ENCODE data around the gene CD81. TPM values are rescaled to one million over a fixed set of nuclear protein-coding genes. Genes with fewer than 3 reads are reported as not detected.

CD81 gene
- total RNA-seq, 1 donor from 2014 or later = 441 TPM

GRCh38 chr11:2419638-2420501 is 42.8 kb downstream of the CD81 start:
- no peak for DNase-seq (ENCODE audit: low spot score)
- H3K9me3 Mint-ChIP-seq (ENCODE audit: low read depth) = no peaks in the 10 kb centered on the region
- no peak overlapping the region for H3K27ac Mint-ChIP-seq (ENCODE audit: unreplicated experiment)
- no peaks in the 10 kb centered on the region for H3K4me1 Mint-ChIP-seq (ENCODE audit: low read depth)
- no peak overlapping the region for H3K4me3 Mint-ChIP-seq (ENCODE audit: unreplicated experiment)
- H3K36me3 Mint-ChIP-seq (ENCODE audit: low read depth) = no peaks in the 10 kb centered on the region
- peak; percentile 87 for TF ChIP-seq CTCF (IDR thresholded peaks at IDR 0.05)
- peaks cover 2% of the 10 kb centered on the region for H3K27me3 Mint-ChIP-seq (ENCODE audit: low read depth)

DNA sequence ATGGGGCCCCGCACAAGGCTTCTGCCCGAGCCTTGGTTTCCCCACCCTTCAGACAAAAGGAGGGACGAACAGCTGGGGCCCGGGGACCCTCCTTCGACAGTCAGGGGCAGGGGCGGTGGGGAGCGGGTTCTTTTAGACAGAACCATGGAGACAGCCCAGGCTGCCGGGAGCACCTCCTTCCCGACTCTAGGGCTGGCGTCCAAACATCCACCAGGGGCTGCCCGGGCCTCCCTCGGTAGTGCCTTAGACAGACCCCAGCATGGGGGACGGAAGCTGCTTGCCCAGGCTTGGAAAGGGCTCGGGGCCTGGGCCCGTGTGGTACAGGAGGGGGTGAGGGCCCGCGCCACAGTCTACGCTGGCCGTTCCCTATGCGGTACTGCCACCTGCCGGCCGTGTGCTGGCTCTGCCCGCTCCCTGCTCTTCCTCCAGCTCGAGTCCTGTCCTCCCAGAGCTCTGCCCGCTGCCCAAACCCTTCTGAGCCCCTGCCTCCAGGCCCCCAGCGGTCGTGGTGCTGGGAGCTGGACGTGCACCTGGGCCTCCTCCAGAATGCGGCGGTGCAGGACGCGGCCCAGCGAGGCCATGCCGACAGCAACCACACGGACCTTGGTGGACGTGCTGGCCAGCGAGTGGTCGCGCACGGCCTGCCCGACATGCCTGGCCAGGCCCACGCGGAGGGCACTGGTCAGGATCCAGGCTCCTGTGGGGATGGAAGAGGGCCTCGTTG is 43.6 kb downstream of the CD81 start:
- no peak overlapping the region for H3K4me3 Mint-ChIP-seq (ENCODE audit: unreplicated experiment)
- peak; percentile 93 for TF ChIP-seq CTCF (IDR thresholded peaks at IDR 0.05)
- no peak for DNase-seq (ENCODE audit: low spot score)
- H3K4me1 Mint-ChIP-seq (ENCODE audit: low read depth) = no peaks in the 10 kb centered on the region
- no peak overlapping the region for H3K27ac Mint-ChIP-seq (ENCODE audit: unreplicated experiment)
- H3K27me3 Mint-ChIP-seq (ENCODE audit: low read depth) = peaks cover 2% of the 10 kb centered on the region
- no peaks in the 10 kb centered on the region for H3K9me3 Mint-ChIP-seq (ENCODE audit: low read depth)
- no peaks in the 10 kb centered on the region for H3K36me3 Mint-ChIP-seq (ENCODE audit: low read depth)

GRCh38 chr11:2421226-2421994 is 44.3 kb downstream of the CD81 start:
- Mint-ChIP-seq H3K4me1 (ENCODE audit: low read depth) (no peaks in the 10 kb centered on the region), H3K9me3 (ENCODE audit: low read depth) (no peaks in the 10 kb centered on the region), H3K27ac (ENCODE audit: unreplicated experiment) (no peak overlapping the region), H3K36me3 (ENCODE audit: low read depth) (no peaks in the 10 kb centered on the region), H3K4me3 (ENCODE audit: unreplicated experiment) (no peak overlapping the region), H3K27me3 (ENCODE audit: low read depth) (peaks cover 2% of the 10 kb centered on the region)
- no peak for DNase-seq (ENCODE audit: low spot score)
- no peak for TF ChIP-seq CTCF (IDR thresholded peaks at IDR 0.05)

- H3K4me1 Mint-ChIP-seq (ENCODE audit: low read depth) = no peaks in the 10 kb centered on the region
- H3K27me3 Mint-ChIP-seq (ENCODE audit: low read depth) = peaks cover 2% of the 10 kb centered on the region
- DNase-seq (ENCODE audit: low spot score) = no peak
- H3K27ac Mint-ChIP-seq (ENCODE audit: unreplicated experiment) = no peak overlapping the region
- no peak for TF ChIP-seq CTCF (IDR thresholded peaks at IDR 0.05)
- no peaks in the 10 kb centered on the region for H3K36me3 Mint-ChIP-seq (ENCODE audit: low read depth)
- no peaks in the 10 kb centered on the region for H3K9me3 Mint-ChIP-seq (ENCODE audit: low read depth)
- no peak overlapping the region for H3K4me3 Mint-ChIP-seq (ENCODE audit: unreplicated experiment)
Observed at GRCh38 chr11:2421996-2422395, 44.9 kb downstream of the CD81 start.

Data from chondrocyte (in vitro differentiated cells).